ENCODE data around the gene GATAD2B.

Gene GATAD2B

GRCh38 chr1:153922972-153923925 lies at the start of gene GATAD2B:
GATAD2B (minus strand) TSS chr1:153922972; CDS start chr1:153828347, 94,625 bp downstream.
- peak; percentile 100 for DNase-seq (ENCODE audit: low read depth)
- in situ Hi-C loops (cut with HindIII; ENCODE audit: low sequenced_read_pairs) = loop anchor here (5.0 to 25.0 kb wide), 2 partner anchors 59 to 111 kb away; no protein-coding TSS in a partner anchor
- peak within 1 kb of the TSS; percentile 82 for H3K4me3 ChIP-seq (ENCODE audit: low read depth, low read length)
- no peak for TF ChIP-seq CTCF (IDR thresholded peaks at IDR 0.05; ENCODE audit: low read depth, low read length, missing control alignments)

GRCh38 chr1:153970346-153970745 lies 47.6 kb upstream of the GATAD2B start:
- no peak for DNase-seq (ENCODE audit: low read depth)
- H3K4me3 ChIP-seq (ENCODE audit: low read depth, low read length) = no peak overlapping the region
- no peak for TF ChIP-seq CTCF (IDR thresholded peaks at IDR 0.05; ENCODE audit: low read depth, low read length, missing control alignments)
- in situ Hi-C loops (cut with HindIII; ENCODE audit: low sequenced_read_pairs) = no loop called here

- no peak for DNase-seq (ENCODE audit: low read depth)
- in situ Hi-C loops (cut with HindIII; ENCODE audit: low sequenced_read_pairs) = no loop called here
- H3K4me3 ChIP-seq (ENCODE audit: low read depth, low read length) = peak overlapping the region; percentile 53
- no peak for TF ChIP-seq CTCF (IDR thresholded peaks at IDR 0.05; ENCODE audit: low read depth, low read length, missing control alignments)
Measured at GRCh38 chr1:153968972-153969371, 46.2 kb upstream of the GATAD2B start.

- no peak for TF ChIP-seq CTCF (IDR thresholded peaks at IDR 0.05; ENCODE audit: low read depth, low read length, missing control alignments)
- in situ Hi-C loops (cut with HindIII; ENCODE audit: low sequenced_read_pairs) = no loop called here
- no peak for DNase-seq (ENCODE audit: low read depth)
- H3K4me3 ChIP-seq (ENCODE audit: low read depth, low read length) = peak overlapping the region; percentile 53
Measured at GRCh38 chr1:153968408-153968807, 45.6 kb upstream of the GATAD2B start.

- no peak for DNase-seq (ENCODE audit: low read depth)
- peak overlapping the region; percentile 53 for H3K4me3 ChIP-seq (ENCODE audit: low read depth, low read length)
- TF ChIP-seq CTCF (IDR thresholded peaks at IDR 0.05; ENCODE audit: low read depth, low read length, missing control alignments) = no peak
- in situ Hi-C loops (cut with HindIII; ENCODE audit: low sequenced_read_pairs) = no loop called here
Measured at GRCh38 chr1:153968000-153968363, 45.2 kb upstream of the GATAD2B start.

GRCh38 chr1:153967107-153967999 lies 44.6 kb upstream of the GATAD2B start, which contains the start of gene CREB3L4:
CREB3L4 (plus strand) TSS chr1:153967902; CDS start chr1:153968526, 624 bp downstream.
- in situ Hi-C loops (cut with HindIII; ENCODE audit: low sequenced_read_pairs) = no loop called here
- peak; percentile 97 for DNase-seq (ENCODE audit: low read depth)

More at GRCh38 chr1:153967107-153967999, 44.6 kb upstream of the GATAD2B start, which contains the start of gene CREB3L4:
- peak within 1 kb of the TSS; percentile 53 for H3K4me3 ChIP-seq (ENCODE audit: low read depth, low read length)
- peak; percentile 43 for TF ChIP-seq CTCF (IDR thresholded peaks at IDR 0.05; ENCODE audit: low read depth, low read length, missing control alignments)
